ENCODE measurements around the gene RSPH1.
A peak's percentile ranks its signal among the peaks of the same experiment; 100 is the strongest.

RSPH1 gene

DNA sequence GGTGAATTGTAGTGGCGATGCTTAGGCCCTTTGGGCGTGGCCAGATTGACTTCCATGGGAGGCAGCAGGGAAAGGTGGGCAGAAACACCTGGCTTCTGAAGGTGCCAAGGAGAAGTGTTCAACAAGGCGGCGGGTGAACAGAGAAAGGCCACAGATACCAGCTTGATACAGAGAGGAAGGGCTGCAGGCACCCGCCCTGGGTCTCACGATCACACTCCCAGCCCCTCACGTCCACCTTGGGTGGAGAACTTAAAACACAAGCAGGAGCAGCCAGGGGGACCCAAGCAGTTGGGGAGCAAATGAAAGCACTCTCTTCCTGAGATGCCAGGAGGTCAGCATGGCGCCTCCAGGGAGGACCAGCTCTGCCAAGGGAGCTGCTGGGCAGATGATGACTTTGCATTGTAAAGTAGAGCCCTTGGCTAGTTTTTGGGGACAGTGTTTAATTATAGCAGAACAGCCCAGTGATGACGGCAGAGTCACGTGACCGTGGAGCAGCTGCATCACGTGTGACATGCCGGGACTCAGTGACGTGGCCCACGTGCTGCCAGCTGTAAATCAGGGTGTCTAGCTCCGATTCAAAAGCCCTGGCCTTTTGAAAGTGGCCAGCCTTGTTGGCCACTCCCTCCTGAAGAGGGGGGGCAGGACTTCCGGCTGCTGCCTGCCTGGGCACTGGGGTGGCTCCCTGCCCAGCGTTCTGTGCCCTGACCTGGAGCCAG, 36.6 kb upstream of the RSPH1 start:
- DNase-seq (ENCODE audit: low spot score), result no peak

DNA sequence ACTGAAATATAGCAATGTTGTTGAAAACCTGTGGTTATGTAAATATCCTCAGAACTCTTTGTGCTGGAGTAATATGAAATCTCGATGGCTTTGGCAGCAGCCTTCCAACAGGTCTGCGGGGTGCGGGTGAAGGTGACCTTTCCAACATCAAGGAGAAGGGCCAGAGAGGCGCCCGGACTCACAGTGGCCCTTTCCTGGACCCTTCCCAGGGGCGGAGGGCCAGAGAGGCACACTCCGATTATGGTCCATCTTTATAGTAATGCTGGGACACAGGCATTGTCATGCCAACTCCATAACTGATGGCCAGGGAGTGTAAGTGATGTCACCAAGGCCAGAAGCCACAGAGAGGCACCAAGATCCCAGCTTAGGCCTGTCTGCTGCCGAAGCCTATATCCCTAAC, 35.7 kb upstream of the RSPH1 start:
- no peak for DNase-seq (ENCODE audit: low spot score)

GRCh38 chr21:42530167-42530518, 34.1 kb upstream of the RSPH1 start:
- no peak for DNase-seq (ENCODE audit: low spot score)

GRCh38 chr21:42527489-42528158, 31.6 kb upstream of the RSPH1 start:
- DNase-seq (ENCODE audit: low spot score), result no peak

GRCh38 chr21:42527127-42527488, 31.1 kb upstream of the RSPH1 start:
- no peak for DNase-seq (ENCODE audit: low spot score)

DNA sequence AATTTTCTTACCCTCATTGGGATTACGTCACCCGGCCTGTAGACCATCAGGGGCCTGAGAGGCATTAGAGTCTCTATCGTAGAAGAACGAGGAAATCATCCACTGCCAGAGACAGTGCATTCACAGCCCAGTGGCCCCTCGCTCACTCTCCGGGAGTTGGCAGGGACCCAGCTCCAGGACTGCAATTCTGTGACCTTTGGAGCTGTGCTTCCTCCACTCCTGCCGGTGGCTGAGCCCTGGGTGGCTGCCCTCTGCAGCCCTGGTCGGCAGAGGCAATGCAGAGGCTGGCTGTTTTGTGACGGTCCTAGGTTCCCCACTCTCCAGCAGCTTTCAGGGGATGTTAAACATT, 30.3 kb upstream of the RSPH1 start:
- no peak for DNase-seq (ENCODE audit: low spot score)

GRCh38 chr21:42525676-42526378, 29.8 kb upstream of the RSPH1 start:
- DNase-seq (ENCODE audit: low spot score), result no peak

DNA sequence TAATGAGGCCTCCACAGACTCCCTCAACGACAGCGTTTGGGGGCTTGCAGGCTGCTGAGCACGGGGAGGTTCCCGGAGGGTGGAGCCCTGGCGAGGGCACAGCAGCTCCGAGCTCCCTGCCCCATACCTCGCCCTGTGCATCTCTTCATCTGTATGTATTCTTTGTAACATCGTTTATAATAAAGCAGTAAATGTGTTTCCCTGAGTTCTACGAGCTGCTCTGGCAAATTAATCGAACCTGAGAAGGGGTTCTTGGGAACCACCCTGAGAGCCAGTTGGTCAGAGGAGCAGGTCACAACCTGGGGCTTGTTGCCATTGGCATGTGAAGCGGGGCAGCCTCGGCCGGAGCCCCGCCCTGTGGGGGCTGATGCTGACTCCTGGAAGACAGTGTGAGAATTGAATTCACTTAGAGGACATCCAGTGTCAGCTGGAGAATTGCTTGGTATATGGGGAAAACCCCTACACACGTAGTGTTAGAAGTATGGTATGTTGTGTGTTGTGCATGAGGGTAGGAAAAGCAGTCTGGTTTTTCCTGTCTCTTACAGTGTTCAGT, 29.1 kb upstream of the RSPH1 start:
- DNase-seq (ENCODE audit: low spot score), result no peak

- DNase-seq (ENCODE audit: low spot score), result no peak
Observed at GRCh38 chr21:42524341-42525028, 28.5 kb upstream of the RSPH1 start.

DNA sequence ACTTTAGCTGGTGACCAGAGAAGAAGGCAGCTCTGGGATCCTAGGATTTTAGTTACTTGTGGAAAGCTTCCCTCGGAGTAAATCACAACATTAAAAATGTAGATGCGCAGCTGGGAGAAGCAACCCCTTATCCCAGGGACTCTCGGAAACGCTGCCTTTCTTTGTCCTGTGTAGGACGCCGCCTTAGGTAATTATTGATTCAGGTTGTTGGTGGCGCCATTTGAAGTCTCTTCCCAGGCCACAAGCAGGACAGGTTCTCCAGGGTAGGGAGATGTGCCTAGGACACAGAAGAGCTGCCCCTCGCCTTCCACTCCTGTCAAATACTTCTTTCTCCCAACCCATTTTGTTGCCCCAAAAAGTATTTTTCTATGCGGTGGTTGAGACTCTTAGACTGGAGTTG, 27.9 kb upstream of the RSPH1 start:
- DNase-seq (ENCODE audit: low spot score), result no peak

- no peak for DNase-seq (ENCODE audit: low spot score)
Observed at GRCh38 chr21:42523211-42523610, 27.2 kb upstream of the RSPH1 start.

DNA sequence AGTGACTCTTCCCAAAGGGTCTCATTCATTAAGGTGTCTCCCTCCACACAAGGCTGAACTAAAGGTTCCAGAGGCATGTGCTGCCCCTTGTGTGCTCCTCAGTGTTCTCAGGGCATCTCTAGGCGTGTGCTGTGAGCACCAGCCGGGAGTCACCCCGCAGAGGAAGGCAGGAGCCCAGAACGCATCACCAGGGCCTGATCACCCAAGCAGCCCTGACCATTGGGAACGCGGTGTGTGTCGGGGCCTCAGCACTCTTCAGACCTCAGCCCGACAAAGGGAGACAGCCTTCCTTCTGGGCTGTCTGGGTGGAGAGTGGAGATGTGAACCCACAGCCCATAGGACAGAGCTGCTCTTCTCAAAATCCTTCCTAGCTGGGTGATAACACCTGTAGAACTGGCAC, 26.7 kb upstream of the RSPH1 start:
- DNase-seq (ENCODE audit: low spot score), result no peak

GRCh38 chr21:42522271-42522670, 26.2 kb upstream of the RSPH1 start:
- DNase-seq (ENCODE audit: low spot score), result no peak

DNA sequence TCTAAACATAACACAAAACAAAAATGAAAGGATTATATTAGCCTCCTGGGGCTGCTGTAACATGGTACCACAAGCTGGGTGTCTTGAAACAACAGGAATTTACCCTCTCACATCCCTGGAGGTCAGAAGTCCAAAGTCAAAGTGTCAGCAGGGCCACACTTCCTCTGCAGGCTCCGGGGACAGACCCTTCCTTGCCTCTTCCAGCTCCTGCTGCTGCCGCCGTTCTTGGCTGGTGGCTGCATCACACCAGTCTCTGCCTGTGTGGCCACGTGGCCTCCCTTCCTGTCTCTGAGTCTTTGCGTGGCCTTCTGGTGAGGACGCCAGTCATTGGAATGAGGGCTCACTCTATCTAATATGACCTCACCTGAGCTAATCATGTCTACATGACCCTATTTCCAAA, 25.8 kb upstream of the RSPH1 start:
- DNase-seq (ENCODE audit: low spot score), result no peak

- no peak for DNase-seq (ENCODE audit: low spot score)
Observed at GRCh38 chr21:42521384-42521783, 25.4 kb upstream of the RSPH1 start.

GRCh38 chr21:42520628-42521253, 24.7 kb upstream of the RSPH1 start:
- DNase-seq (ENCODE audit: low spot score), result no peak

DNA sequence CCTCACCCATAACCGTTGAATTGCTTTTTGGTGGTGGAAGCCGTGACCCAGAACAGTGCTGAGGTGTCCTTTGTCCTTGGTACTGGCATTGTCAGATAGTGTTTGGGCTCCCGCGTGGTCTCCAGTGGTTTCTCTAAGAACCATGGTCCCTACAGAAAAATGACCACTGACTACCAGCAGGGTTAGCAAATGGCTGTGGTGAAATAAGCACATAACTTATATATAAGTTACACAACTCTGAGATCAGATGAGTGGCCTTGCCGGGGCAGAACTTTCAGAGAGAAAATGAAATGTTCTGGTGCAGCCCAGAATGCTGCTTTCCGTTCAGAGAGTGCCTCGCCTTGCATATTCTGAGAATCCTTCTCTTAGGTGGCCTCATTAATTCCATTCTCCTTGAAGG, 22.6 kb upstream of the RSPH1 start:
- DNase-seq (ENCODE audit: low spot score), result no peak

GRCh38 chr21:42518215-42518614, 22.2 kb upstream of the RSPH1 start:
- DNase-seq (ENCODE audit: low spot score), result peak; percentile 76

DNA sequence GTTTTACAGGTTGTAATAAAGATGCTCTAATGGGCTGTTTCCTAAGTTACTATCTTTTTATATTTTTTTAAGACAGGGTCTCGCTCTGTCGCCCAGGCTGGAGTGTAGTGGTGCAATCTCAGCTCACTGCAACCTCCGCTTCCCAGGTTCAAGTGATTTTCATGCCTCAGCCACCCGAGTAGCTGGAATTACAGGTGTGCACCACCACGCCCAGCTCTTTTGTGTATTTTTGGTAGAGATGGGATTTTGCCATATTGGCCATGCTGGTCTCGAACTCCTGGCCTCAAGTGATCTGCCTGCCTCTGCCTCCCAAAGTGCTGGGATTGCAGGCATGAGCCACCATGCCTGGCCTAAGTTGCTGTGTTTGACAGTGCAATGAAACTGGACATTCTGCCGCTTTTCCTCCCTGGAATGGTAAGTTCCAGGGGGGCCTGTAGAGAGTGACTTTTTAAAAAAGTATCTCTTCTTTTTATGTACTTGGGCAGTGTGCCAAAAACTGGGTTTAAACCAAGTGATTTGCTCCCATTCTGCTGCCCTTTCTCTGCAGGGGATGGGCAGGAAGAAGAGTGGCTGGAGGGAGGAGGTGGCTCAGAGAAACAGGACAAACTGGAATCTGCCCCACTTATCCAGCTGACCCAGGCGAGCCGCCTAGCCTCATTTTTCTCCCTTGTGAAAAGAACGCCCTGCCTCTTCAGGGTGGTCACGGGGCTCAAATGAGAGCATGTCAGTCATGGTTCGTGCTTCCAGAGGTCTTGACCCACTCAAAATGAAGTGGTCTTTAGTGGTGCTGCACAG, 19.9 kb upstream of the RSPH1 start:
- no peak for DNase-seq (ENCODE audit: low spot score)

DNA sequence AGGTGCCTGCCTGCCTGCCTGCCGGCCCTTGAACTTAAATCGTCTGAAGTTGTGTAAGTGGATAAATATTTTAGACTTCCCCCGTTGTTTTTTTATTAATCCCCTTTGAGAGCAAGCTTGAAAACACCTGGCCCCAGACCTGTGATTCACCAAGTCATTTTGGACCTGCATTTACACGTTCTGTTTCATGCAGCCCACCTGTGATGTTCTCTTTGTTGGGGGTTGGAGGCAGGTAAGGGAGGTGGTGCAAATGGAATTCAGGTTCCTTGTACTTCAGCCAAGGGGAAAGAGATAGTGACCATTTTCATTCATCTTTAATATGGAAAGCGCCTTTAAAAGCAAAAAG, 18.8 kb upstream of the RSPH1 start:
- DNase-seq (ENCODE audit: low spot score), result no peak
